Measurements from ENCODE around the gene DNAJC27.

DNAJC27 gene

DNA sequence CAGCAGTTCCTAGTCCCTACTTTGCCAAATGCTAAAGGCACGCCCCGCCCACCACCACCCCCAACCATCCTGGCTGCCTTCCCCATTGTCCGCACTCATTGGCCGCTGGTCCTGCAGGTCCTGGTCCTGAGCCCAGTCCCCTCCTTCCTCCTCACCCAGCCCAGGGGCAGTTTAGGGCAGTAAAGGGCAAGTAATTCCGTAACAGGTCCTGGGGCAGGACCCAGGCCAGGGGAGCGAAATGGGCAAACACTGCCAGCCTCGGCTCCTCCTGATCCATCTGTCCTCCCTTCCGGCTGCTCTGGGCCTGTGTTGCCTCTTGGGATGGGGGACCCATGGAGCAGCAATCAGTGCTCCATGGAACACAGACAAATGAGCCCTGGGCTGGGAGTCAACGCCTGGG, 57.8 kb downstream of the DNAJC27 start:
- TF ChIP-seq, protein P1, sequence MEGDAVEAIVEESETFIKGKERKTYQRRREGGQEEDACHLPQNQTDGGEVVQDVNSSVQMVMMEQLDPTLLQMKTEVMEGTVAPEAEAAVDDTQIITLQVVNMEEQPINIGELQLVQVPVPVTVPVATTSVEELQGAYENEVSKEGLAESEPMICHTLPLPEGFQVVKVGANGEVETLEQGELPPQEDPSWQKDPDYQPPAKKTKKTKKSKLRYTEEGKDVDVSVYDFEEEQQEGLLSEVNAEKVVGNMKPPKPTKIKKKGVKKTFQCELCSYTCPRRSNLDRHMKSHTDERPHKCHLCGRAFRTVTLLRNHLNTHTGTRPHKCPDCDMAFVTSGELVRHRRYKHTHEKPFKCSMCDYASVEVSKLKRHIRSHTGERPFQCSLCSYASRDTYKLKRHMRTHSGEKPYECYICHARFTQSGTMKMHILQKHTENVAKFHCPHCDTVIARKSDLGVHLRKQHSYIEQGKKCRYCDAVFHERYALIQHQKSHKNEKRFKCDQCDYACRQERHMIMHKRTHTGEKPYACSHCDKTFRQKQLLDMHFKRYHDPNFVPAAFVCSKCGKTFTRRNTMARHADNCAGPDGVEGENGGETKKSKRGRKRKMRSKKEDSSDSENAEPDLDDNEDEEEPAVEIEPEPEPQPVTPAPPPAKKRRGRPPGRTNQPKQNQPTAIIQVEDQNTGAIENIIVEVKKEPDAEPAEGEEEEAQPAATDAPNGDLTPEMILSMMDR (IDR thresholded peaks at IDR 0.05; ENCODE audit: low read depth, low read length): no peak
- Histone ChIP-seq H3K36me3 (peaks cover 7% of the 10 kb centered on the region), H3K27me3 (no peaks in the 10 kb centered on the region), H3K9me3 (no peaks in the 10 kb centered on the region), H3K4me3 (ENCODE audit: low read depth, low read length) (no peak overlapping the region), H3K4me1 (no peaks in the 10 kb centered on the region)
- no peak for DNase-seq

DNA sequence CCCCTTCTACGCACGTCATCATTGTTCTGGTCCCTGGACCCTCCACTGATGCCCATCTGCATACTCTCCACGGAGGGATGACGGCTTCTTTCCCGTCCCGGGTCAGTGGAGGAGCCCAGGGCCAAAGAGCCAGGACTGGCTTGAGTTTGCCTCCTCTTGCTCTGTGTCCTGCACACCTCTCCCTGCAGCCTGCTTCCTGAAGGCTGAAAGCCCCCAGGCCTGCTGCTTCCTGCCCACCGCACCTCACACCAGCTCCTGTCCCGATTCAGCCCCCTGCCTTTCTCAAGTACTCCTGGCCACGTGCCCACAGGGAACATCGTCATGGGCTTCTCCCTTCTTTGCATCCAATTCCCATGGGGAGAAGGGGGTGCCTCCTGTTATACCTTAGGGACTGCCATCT, 58.8 kb downstream of the DNAJC27 start:
- no peak for DNase-seq
- peaks cover 7% of the 10 kb centered on the region for H3K36me3 ChIP-seq
- H3K27me3 ChIP-seq: no peaks in the 10 kb centered on the region
- H3K9me3 ChIP-seq: no peaks in the 10 kb centered on the region
- H3K4me1 ChIP-seq: no peaks in the 10 kb centered on the region
- TF ChIP-seq, protein P1 (IDR thresholded peaks at IDR 0.05; ENCODE audit: low read depth, low read length): no peak
- no peak overlapping the region for H3K4me3 ChIP-seq (ENCODE audit: low read depth, low read length)

DNA sequence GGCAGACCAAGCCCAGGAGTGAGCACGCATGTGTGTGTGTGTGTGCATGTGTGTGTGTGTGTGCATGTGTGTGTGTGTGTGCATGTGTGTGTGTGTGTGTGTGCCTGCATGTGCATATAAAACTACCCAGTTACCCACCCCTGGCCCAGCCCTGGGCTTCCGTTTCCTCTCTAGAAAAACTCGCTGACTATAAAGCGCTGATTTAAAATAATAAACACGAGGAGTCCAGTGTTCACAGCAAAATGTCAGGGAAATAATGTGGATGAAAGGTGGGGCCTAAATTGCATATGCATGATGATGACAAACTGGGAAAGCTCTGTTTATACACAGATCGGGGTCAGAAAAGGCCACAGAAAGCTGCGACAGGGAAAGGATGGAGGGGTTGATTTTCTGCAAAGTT, 59.2 kb downstream of the DNAJC27 start:
- H3K27me3 ChIP-seq: no peaks in the 10 kb centered on the region
- no peak overlapping the region for H3K4me3 ChIP-seq (ENCODE audit: low read depth, low read length)
- no peaks in the 10 kb centered on the region for H3K4me1 ChIP-seq
- TF ChIP-seq, protein P1 (IDR thresholded peaks at IDR 0.05; ENCODE audit: low read depth, low read length): no peak
- H3K36me3 ChIP-seq: peaks cover 7% of the 10 kb centered on the region
- no peak for DNase-seq
- H3K9me3 ChIP-seq: no peaks in the 10 kb centered on the region

DNA sequence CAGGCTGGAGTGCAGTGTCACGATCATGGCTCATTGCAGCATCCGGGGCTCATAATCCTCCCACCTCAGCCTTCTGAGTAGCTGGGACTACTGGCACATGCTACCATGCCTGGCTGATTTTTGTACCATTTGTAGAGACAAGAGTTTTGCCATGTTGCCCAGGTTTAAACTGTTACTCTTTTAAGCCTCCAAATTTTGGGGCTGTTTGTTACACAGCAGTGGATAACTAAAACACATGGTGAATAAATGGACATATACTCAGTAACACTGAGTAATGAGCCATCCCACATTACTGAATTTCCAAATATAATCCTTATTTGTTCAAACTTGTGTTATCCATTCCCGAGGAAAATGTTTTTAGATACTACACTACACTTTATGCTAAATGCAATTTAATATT, 61.5 kb downstream of the DNAJC27 start:
- H3K27me3 ChIP-seq: no peaks in the 10 kb centered on the region
- TF ChIP-seq, protein P1 (IDR thresholded peaks at IDR 0.05; ENCODE audit: low read depth, low read length): no peak
- no peaks in the 10 kb centered on the region for H3K4me1 ChIP-seq
- DNase-seq: no peak
- no peaks in the 10 kb centered on the region for H3K9me3 ChIP-seq
- H3K4me3 ChIP-seq (ENCODE audit: low read depth, low read length): no peak overlapping the region
- H3K36me3 ChIP-seq: peaks cover 12% of the 10 kb centered on the region

DNA sequence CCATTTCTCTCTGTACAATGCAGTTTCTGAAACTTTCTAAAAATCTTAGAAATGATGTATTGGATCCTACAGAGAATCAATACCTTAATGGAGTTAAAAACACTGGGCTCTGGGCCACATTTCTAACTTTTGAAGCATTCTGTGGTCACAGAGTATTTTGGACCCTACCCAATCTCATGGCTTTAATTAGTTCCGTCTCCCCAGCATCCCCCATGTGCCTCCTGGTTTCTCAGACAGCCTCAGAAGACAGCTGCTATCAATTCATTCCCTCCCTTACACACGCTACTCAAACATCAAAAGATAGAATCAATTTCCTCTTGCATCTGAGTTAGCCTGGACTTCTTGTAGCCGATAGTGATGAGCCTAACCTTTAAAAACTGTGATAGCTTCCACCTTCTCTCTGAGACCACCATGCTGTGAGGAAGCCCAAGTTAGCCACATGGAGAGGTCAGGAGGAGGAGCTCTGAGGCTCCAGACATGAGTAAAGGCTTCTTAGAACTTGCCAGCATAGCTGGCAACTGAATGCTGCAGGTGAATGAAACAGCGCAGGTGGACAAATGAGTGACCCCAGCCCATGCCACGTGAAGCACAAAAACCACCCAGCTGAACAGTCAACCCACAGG, 62.1 kb downstream of the DNAJC27 start:
- peaks cover 12% of the 10 kb centered on the region for H3K36me3 ChIP-seq
- TF ChIP-seq, protein P1 (IDR thresholded peaks at IDR 0.05; ENCODE audit: low read depth, low read length): no peak

DNA sequence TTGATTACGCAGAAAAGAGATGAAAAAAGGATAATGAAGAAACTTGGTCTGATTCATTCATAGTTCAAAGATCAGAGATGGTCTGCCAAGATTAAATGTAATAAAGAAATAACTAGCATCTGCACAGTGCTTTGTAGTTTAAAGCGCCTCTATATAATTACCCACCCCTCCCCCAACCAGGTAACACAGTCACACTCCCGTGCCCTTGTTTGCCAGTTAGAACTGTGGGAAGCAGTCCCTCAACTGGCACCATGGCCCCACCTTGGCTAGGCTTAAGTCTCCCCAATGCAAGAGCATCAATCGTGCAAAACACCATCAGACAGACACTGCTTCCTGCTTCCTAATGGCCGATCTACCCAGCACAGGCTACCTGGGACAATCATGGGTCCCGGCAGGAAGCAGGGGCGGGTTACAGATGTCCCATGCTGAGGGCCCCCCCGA, 63.3 kb downstream of the DNAJC27 start:
- H3K9me3 ChIP-seq: no peaks in the 10 kb centered on the region
- H3K4me1 ChIP-seq: no peaks in the 10 kb centered on the region
- H3K36me3 ChIP-seq: peaks cover 12% of the 10 kb centered on the region
- H3K27me3 ChIP-seq: no peaks in the 10 kb centered on the region
- H3K4me3 ChIP-seq (ENCODE audit: low read depth, low read length): no peak overlapping the region
- DNase-seq: no peak
- TF ChIP-seq, protein P1 (IDR thresholded peaks at IDR 0.05; ENCODE audit: low read depth, low read length): no peak

More for the DNA sequence above, 62.1 kb downstream of the DNAJC27 start:
- Histone ChIP-seq H3K4me3 (ENCODE audit: low read depth, low read length) (no peak overlapping the region), H3K4me1 (no peaks in the 10 kb centered on the region), H3K9me3 (no peaks in the 10 kb centered on the region), H3K27me3 (no peaks in the 10 kb centered on the region)
- DNase-seq: no peak
